Measurements from ENCODE around the gene RND2.

DNA sequence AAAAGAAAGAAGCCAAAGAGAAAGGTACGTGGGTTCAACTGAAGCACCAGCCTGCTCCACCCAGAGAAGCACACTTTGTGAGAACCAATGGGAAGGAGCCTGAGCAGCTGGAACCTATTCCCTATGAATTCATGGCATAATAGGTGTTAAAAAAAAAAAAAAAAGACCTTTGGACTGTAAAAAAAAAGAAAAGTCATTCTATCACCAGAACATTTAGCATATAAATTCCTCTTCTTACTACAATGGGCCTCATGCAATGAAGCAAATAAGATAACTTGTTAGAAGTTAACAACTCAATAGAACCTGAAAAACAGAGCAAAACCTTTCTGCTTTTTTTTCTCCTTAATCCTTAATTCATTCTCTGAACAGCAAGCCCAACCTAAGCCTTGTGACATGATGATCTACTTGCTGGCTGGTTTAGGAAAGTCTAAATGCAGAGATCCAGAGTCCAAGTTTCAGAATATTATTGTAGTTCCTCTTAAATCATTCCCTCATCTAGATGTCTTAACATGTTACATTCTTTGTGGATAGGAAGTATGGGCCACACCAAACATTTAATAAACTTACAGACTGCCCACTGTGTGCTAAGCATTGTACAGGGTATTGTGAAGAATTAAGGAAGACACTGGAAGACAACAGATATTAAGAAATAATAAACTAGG lies 54.7 kb downstream of the RND2 start:
- TF ChIP-seq CTCF (optimal IDR thresholded peaks at IDR 0.05 in 1 of 3, IDR thresholded peaks at IDR 0.05 in 1 of 3, conservative IDR thresholded peaks at IDR 0.05 in 1 of 3; ENCODE audit: extremely low read depth in 1 of 3, insufficient read depth in 2 of 3, low read length in 3 of 3) (no peak), EZH2 (IDR thresholded peaks at IDR 0.05; ENCODE audit: low read length) (no peak)

Data from keratinocyte (primary cell).